ENCODE data around the gene COX14. TPM values are rescaled to one million over a fixed set of nuclear protein-coding genes. Genes with fewer than 3 reads are reported as not detected.

COX14 gene
- polyA plus RNA-seq, 3 donors: 63.8 to 257 (median 231) TPM

DNA sequence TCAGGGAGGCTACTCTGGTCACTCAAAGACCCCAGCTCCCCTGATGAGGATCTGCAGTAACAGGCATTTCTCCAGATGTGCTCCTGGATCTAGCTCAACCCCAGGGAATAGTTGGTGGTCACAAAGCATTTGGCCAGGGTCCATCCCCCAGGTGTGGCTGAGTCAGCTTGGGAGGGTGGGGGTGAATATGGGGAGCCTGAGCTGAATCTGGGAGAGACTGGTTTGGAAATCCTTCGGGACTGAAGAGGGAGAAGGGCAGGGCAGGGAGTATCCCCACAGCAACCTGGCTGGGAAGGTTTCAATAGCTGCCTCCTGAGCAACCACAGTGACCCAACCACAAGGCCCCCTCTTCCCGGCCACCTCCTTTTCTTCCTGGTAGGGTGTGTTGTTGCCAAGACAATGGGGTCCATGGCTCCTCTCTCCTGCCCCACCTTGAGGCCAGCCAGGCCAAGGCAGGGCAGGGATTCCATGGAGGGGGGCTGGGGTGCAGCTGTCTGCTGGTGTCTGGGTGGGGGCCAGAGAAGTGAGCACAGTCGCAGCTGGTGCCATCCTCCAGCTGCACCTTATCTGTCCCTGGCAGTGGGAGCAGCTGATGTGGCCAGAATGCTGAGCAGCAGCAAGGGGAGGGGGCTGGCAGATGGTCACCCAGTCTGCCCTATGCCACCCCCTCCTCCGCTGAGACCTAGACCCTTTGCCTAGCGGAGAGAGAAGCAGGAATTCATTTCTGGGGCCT lies 49.1 kb upstream of the COX14 start:
- Histone ChIP-seq H3K4me2 (replicated peaks; ENCODE audit: extremely low read depth, low read length, poor library complexity, severe bottlenecking) (no peak overlapping the region), H3K36me3 (replicated peaks in 1 of 2; ENCODE audit: control insufficient read depth in 1 of 2, insufficient read depth in 2 of 2, low read length in 2 of 2) (no peaks in the 10 kb centered on the region), H4K20me1 (ENCODE audit: insufficient read depth, low read length) (no peaks in the 10 kb centered on the region), H3K27ac (ENCODE audit: low read depth in 1 of 2, low read length in 2 of 2) (no peak overlapping the region), H3K9me3 (replicated peaks in 1 of 2; ENCODE audit: control insufficient read depth in 1 of 2, insufficient read depth in 1 of 2, low read length in 2 of 2) (no peaks in the 10 kb centered on the region), H3K27me3 (ENCODE audit: control insufficient read depth in 2 of 2, insufficient read depth in 2 of 2, low read length in 2 of 2) (peaks cover 7 to 34% of the 10 kb centered on the region in 2 donors), H2AFZ (ENCODE audit: insufficient read depth, low read depth, low read length, poor library complexity, severe bottlenecking) (no peak overlapping the region), H3K4me1 (ENCODE audit: control insufficient read depth in 1 of 2, insufficient read depth in 2 of 2, low read length in 2 of 2) (peaks cover 2 to 14% of the 10 kb centered on the region in 2 donors), H3K4me3 (replicated peaks in 1 of 3; ENCODE audit: low read depth in 2 of 3, low read length in 3 of 3) (no peak overlapping the region), H3K79me2 (ENCODE audit: insufficient read depth, low read length) (no peaks in the 10 kb centered on the region), H3K9ac (ENCODE audit: insufficient read depth, low read length, poor library complexity, severe bottlenecking) (no peak overlapping the region)
- no peak for DNase-seq
- H3K27me3 Mint-ChIP-seq (ENCODE audit: low read depth in 3 of 3): peaks cover 37 to 67% (median 49%) of the 10 kb centered on the region in 3 donors
- intact Hi-C loops (cut with micrococcal nuclease): no loop called here
- peak overlapping the region in 1 of 2 donors; percentile 49 for H3K4me3 Mint-ChIP-seq
- H3K27ac Mint-ChIP-seq: no peak overlapping the region
- H3K4me1 Mint-ChIP-seq: peaks cover 18% of the 10 kb centered on the region
- 100% methylated on average over 2 of the region's 5 CpGs for WGBS (ENCODE audit: insufficient coverage)
- no peak for TF ChIP-seq CTCF (IDR thresholded peaks at IDR 0.05)
- peaks cover 0 to 2% (median 0%) of the 10 kb centered on the region in 7 donors for H3K9me3 Mint-ChIP-seq
- no peaks in the 10 kb centered on the region for H3K36me3 Mint-ChIP-seq

DNA sequence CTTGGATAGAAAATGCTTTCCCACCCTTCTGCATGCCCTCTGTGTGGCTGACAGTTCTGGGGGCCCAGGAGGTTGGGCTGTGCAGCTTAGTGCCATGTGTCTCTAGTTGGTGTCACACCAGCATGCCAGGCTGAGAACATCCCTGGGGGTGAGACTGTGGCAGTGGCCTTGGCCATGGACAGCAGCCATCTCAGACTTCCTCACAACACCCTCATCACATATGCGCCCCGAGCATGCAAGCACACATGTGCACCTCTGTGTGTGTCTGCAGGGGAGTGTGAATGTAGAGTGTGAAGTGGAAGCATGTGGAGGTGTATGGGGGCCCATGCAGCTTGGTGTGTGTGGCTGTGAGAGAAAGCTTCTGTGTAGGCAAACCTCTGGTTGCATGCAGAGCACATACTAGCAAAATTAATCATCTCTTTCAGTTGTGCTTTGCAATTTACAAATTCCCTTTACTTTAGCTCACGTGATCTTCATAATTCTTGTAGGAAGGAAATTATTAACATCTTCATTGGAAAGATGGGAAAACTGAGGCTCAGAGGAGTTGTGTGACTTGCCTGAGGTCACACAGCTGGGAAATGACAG lies 46.2 kb upstream of the COX14 start:
- Histone ChIP-seq H3K4me2 (replicated peaks; ENCODE audit: extremely low read depth, low read length, poor library complexity, severe bottlenecking) (no peak overlapping the region), H3K4me3 (replicated peaks in 1 of 3; ENCODE audit: low read depth in 2 of 3, low read length in 3 of 3) (no peak overlapping the region), H2AFZ (ENCODE audit: insufficient read depth, low read depth, low read length, poor library complexity, severe bottlenecking) (no peak overlapping the region), H4K20me1 (ENCODE audit: insufficient read depth, low read length) (no peaks in the 10 kb centered on the region), H3K4me1 (ENCODE audit: control insufficient read depth in 1 of 2, insufficient read depth in 2 of 2, low read length in 2 of 2) (peaks cover 0 to 15% of the 10 kb centered on the region in 2 donors), H3K27ac (ENCODE audit: low read depth in 1 of 2, low read length in 2 of 2) (no peak overlapping the region), H3K9ac (ENCODE audit: insufficient read depth, low read length, poor library complexity, severe bottlenecking) (no peak overlapping the region), H3K27me3 (ENCODE audit: control insufficient read depth in 2 of 2, insufficient read depth in 2 of 2, low read length in 2 of 2) (peaks cover 0 to 18% of the 10 kb centered on the region in 2 donors), H3K79me2 (ENCODE audit: insufficient read depth, low read length) (no peaks in the 10 kb centered on the region), H3K36me3 (replicated peaks in 1 of 2; ENCODE audit: control insufficient read depth in 1 of 2, insufficient read depth in 2 of 2, low read length in 2 of 2) (no peaks in the 10 kb centered on the region), H3K9me3 (replicated peaks in 1 of 2; ENCODE audit: control insufficient read depth in 1 of 2, insufficient read depth in 1 of 2, low read length in 2 of 2) (no peaks in the 10 kb centered on the region)
- H3K36me3 Mint-ChIP-seq: no peaks in the 10 kb centered on the region
- peak overlapping the region in 1 of 7 donors; percentile 7 for H3K27ac Mint-ChIP-seq
- DNase-seq: no peak
- peaks cover 16% of the 10 kb centered on the region for H3K4me1 Mint-ChIP-seq
- intact Hi-C loops (cut with micrococcal nuclease): no loop called here
- H3K9me3 Mint-ChIP-seq: peaks cover 0 to 2% (median 0%) of the 10 kb centered on the region in 7 donors
- TF ChIP-seq CTCF (IDR thresholded peaks at IDR 0.05): no peak
- WGBS (ENCODE audit: insufficient coverage): no CpG with 5 or more reads among the region's 3 CpGs
- no peak overlapping the region for H3K4me3 Mint-ChIP-seq
- H3K27me3 Mint-ChIP-seq (ENCODE audit: low read depth in 3 of 3): peaks cover 22 to 41% (median 29%) of the 10 kb centered on the region in 3 donors
